Gastrocnemius medialis (tissue), 4 donors: ENCODE measurements around the gene HOOK2.

Source experiments
- POLR2A ChIP-seq, 2 donors: fragments of 450-650 bp; IDR thresholded peaks; one replicate each; pipeline ENCODE4 v1.6.1; 2017; ENCODE audit warnings: antibody characterized with exemption in 2 of 2, mild to moderate bottlenecking in 2 of 2, moderate library complexity in 2 of 2
- TF ChIP-seq, protein P1 (sequence below), 5 experiments: fragments of 450-650 bp in 3 of 5; fragments of 200-600 bp in 2 of 5; sonication (generic) in 2 of 5; IDR thresholded peaks in 4 of 5; conservative IDR thresholded peaks in 1 of 5; 1 replicate in 4 of 5; 2 replicates in 1 of 5; pipeline ENCODE4 v1.5.1; 2016 to 2019; ENCODE audit warnings: antibody characterized with exemption in 5 of 5, mild to moderate bottlenecking in 3 of 5, moderate library complexity in 3 of 5

GRCh38 chr19:12749938-12750521, 25.3 kb downstream of the HOOK2 start:
- no peak for TF ChIP-seq POLR2A (IDR thresholded peaks at IDR 0.05)
- TF ChIP-seq, protein P1, sequence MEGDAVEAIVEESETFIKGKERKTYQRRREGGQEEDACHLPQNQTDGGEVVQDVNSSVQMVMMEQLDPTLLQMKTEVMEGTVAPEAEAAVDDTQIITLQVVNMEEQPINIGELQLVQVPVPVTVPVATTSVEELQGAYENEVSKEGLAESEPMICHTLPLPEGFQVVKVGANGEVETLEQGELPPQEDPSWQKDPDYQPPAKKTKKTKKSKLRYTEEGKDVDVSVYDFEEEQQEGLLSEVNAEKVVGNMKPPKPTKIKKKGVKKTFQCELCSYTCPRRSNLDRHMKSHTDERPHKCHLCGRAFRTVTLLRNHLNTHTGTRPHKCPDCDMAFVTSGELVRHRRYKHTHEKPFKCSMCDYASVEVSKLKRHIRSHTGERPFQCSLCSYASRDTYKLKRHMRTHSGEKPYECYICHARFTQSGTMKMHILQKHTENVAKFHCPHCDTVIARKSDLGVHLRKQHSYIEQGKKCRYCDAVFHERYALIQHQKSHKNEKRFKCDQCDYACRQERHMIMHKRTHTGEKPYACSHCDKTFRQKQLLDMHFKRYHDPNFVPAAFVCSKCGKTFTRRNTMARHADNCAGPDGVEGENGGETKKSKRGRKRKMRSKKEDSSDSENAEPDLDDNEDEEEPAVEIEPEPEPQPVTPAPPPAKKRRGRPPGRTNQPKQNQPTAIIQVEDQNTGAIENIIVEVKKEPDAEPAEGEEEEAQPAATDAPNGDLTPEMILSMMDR (IDR thresholded peaks at IDR 0.05 in 4 of 5, conservative IDR thresholded peaks at IDR 0.05 in 1 of 5) = no peak
